Thyroid gland (tissue), 4 donors: ENCODE data around the gene KCNQ4. TPM values are rescaled to one million over a fixed set of nuclear protein-coding genes. Genes with fewer than 3 reads are reported as not detected.

Experiments used
- DNase-seq, 2 donors: peaks; one replicate each; pipeline ENCODE4 v3.0.0-alpha.2; 2019
- H3K27ac ChIP-seq, 3 donors: fragments of 200-600 bp; sonication (generic); 1 replicate in 2 of 3; 2 replicates in 1 of 3; pipeline ENCODE4 v1.5.1; 2016 to 2019; ENCODE audit warnings: mild to moderate bottlenecking in 1 of 3, moderate library complexity in 1 of 3
- H3K27me3 ChIP-seq: fragments of 200-600 bp; sonication (generic); one replicate; pipeline ENCODE4 v1.5.1; 2019
- H3K36me3 ChIP-seq, 2 donors: fragments of 200-600 bp; sonication (generic); one replicate each; pipeline ENCODE4 v1.5.1; 2016 to 2019
- H3K4me1 ChIP-seq, 2 donors: fragments of 200-600 bp; sonication (generic); one replicate each; pipeline ENCODE4 v1.5.1; 2017 to 2019
- H3K4me3 ChIP-seq, 3 donors: fragments of 200-600 bp; sonication (generic); replicated peaks in 1 of 3; 1 replicate in 2 of 3; 2 replicates in 1 of 3; pipeline ENCODE4 v1.5.1; 2016; ENCODE audit warnings: mild to moderate bottlenecking in 1 of 3
- H3K9me3 ChIP-seq: fragments of 200-600 bp; sonication (generic); one replicate; pipeline ENCODE4 v1.5.1; 2017
- POLR2A ChIP-seq, 2 donors: fragments of 450-650 bp; IDR thresholded peaks; one replicate each; pipeline ENCODE4 v1.6.1; 2017; ENCODE audit warnings: antibody characterized with exemption in 2 of 2, mild to moderate bottlenecking in 2 of 2, moderate library complexity in 1 of 2
- WGBS, 2 donors: methylation state at CpG; one replicate each; pipeline ENCODE4 v1.1.5; 2017; 5-methylcytosine and 5-hydroxymethylcytosine counted together
- intact Hi-C: fragments of 100-400 bp; cut with DNase I; formaldehyde crosslinking; loops from one replicate; pipeline ENCODE4 v1.15.1; 2023
- total RNA-seq, 4 donors: library from RNA; depleted of rRNA; stranded (reverse); fragments of >200 nt; gene quantifications; one replicate each; pipeline ENCODE4 v1.2.3, GENCODE V29; 2016
- TF ChIP-seq, protein P1 (sequence below), 6 experiments: fragments of 200-600 bp in 3 of 6; fragments of 450-650 bp in 3 of 6; sonication (generic) in 3 of 6; IDR thresholded peaks; one replicate each; pipeline ENCODE4 v1.5.1; 2016 to 2019; ENCODE audit warnings: antibody characterized with exemption in 6 of 6, mild to moderate bottlenecking in 2 of 6, inconsistent platforms in 1 of 6, moderate library complexity in 1 of 6

KCNQ4 gene
- total RNA-seq, 4 donors from 2014 or later = 0.11 to 1.1 (median 0.40) TPM

DNA sequence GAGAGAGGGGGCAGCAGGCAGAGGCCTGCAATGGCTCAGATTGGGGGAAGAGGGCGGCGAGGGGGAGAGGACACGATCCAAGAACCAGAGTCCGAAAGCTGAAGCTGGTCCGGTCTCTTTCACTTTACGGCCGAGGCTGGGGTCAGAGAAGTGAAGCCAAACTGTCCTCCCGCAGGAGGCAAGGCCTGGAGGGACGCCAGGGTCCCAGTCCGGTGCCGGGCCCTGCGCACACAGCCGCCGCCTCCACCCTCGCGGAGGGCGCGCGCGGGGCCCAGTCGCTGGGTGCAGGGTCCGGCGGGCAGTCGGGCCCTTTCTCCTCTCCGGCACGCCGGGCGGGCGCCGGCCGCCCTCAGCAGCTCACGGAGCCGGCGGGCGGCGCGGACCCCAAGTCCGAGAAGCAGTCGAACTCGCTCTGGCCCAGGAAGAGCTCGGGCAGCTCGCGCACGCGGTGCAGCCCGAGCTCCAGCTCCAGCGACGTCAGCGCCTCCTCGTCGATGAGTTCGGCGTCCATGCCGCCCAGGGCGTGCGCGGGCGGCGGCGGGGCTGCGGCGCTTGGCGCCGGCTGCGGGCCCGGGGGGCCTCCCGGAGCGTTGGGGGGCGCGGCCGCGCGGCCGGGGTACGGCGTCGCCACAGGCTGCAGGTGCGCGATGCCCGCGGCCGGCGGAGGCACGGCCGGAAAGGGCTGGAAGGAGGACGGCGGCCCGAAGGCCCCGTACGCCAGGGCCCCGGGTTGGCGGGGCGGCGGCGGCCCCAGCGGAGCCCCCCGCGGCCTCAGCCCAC, 77.8 kb downstream of the KCNQ4 start:
- Histone ChIP-seq H3K27ac (peak overlapping the region in 2 of 3 donors; percentile 46 to 53), H3K9me3 (no peaks in the 10 kb centered on the region), H3K36me3 (no peaks in the 10 kb centered on the region), H3K27me3 (no peaks in the 10 kb centered on the region), H3K4me3 (peak overlapping the region in 2 of 3 donors; percentile 47 to 61), H3K4me1 (peaks cover 12 to 13% of the 10 kb centered on the region in 2 donors)
- TF ChIP-seq POLR2A (IDR thresholded peaks at IDR 0.05) = no peak
- TF ChIP-seq, protein P1, sequence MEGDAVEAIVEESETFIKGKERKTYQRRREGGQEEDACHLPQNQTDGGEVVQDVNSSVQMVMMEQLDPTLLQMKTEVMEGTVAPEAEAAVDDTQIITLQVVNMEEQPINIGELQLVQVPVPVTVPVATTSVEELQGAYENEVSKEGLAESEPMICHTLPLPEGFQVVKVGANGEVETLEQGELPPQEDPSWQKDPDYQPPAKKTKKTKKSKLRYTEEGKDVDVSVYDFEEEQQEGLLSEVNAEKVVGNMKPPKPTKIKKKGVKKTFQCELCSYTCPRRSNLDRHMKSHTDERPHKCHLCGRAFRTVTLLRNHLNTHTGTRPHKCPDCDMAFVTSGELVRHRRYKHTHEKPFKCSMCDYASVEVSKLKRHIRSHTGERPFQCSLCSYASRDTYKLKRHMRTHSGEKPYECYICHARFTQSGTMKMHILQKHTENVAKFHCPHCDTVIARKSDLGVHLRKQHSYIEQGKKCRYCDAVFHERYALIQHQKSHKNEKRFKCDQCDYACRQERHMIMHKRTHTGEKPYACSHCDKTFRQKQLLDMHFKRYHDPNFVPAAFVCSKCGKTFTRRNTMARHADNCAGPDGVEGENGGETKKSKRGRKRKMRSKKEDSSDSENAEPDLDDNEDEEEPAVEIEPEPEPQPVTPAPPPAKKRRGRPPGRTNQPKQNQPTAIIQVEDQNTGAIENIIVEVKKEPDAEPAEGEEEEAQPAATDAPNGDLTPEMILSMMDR (IDR thresholded peaks at IDR 0.05) = no peak
- intact Hi-C loops = no loop called here
- WGBS, 2 donors = 11 to 40% methylated on average over 2 to 37 of the region's 98 CpGs
- peak; percentile 41 to 57 for DNase-seq

DNA sequence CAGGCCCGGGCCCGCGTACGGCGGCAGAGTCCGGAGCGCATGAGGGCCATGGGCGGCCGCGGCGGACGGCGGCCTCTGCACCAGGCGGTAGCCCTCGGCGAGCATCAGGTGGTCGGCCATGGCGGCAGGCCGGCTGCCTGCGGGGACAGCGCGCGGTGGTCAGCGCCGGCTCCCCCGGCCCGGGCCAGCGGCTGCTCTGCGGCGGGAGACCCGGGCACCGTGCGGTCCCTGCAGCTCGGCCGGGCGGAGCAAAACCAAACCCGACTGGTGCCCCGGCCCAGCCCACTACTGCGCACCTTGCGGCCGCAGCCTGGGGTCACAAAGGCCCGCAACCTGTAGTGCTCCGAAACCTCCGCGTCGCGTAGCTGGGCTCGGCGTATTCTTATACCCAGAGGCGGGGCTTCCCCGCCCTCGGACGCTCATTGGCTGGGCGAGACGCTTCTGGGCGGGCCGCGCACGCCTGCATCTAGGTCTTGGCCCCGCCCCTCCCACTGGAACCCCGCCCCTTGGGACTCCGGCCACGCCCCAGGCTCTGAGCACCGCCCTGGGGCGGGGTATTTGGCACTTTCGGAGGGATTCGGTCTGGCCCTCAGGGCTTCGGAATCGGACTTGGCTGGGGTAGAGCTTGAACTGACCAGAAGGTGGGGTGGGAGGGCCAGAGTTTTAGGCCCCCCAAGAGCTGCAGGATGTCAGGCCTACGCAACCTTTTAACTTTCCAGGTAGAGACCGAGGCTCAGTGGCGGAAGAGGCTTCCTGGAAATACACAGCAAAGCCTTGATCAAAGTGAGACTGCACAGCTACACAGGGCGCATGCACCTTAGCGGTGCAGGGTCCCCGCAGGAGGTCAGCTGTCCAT, 78.6 kb downstream of the KCNQ4 start, which contains the start of gene CITED4:
CITED4 (minus strand) TSS at position 356 of the 856 bp plus-strand sequence; CDS start at position 120, 236 bp downstream.
- TF ChIP-seq, protein P1 (IDR thresholded peaks at IDR 0.05) = peak in 4 of 6 experiments; percentile 21 to 48 (median 32)
- TF ChIP-seq POLR2A (IDR thresholded peaks at IDR 0.05) = peak; percentile 82 to 97
- intact Hi-C loops = no loop called here
- Histone ChIP-seq H3K27me3 (no peaks in the 10 kb centered on the region), H3K4me3 (peak within 1 kb of the TSS in 2 of 3 donors; percentile 47 to 61), H3K27ac (peak within 1 kb of the TSS; percentile 46 to 53 (median 48)), H3K36me3 (no peaks in the 10 kb centered on the region), H3K9me3 (no peaks in the 10 kb centered on the region), H3K4me1 (peaks cover 12 to 13% of the 10 kb centered on the region in 2 donors)
- peak; percentile 94 to 95 for DNase-seq
- 14 to 17% methylated on average over 14 to 17 of the region's 75 CpGs for WGBS, 2 donors

DNA sequence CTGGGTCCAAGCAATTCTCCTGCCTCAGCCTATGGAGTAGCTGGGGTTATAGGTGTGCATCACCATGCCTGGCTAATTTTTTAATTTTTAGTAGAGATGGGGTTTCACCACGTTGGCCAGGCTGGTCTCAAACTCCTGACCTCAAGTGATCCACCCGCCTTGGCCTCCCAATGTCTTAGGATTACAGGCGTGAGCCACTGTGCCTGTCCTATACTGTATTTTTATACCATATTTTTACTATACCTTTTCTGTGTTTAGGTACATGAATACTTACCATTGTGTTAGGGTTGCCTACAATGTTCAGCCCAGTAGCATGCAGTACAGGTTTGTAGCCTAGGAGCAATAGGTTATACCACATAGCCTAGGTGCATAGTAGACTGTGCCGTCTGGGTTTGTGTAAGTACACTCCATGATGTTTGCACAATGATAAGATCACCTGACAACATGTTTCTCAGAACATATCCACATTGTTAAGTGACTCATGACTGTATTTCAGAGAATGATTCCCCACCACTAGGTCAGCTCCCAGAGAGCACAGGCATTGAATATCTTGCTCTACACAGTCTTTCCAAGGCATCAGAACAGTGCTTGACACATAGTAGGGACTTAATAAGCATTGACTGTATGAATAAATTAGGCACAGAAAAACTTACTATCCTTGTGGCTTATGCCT, 84.6 kb downstream of the KCNQ4 start:
- Histone ChIP-seq H3K36me3 (no peaks in the 10 kb centered on the region), H3K27me3 (no peaks in the 10 kb centered on the region), H3K27ac (no peak overlapping the region), H3K4me1 (peaks cover 0 to 3% of the 10 kb centered on the region in 2 donors), H3K4me3 (no peak overlapping the region), H3K9me3 (no peaks in the 10 kb centered on the region)
- 78 to 89% methylated on average over 4 of the region's 4 CpGs for WGBS, 2 donors
- TF ChIP-seq POLR2A (IDR thresholded peaks at IDR 0.05) = no peak
- TF ChIP-seq, protein P1 (IDR thresholded peaks at IDR 0.05) = no peak
- DNase-seq = no peak
- intact Hi-C loops = no loop called here

DNA sequence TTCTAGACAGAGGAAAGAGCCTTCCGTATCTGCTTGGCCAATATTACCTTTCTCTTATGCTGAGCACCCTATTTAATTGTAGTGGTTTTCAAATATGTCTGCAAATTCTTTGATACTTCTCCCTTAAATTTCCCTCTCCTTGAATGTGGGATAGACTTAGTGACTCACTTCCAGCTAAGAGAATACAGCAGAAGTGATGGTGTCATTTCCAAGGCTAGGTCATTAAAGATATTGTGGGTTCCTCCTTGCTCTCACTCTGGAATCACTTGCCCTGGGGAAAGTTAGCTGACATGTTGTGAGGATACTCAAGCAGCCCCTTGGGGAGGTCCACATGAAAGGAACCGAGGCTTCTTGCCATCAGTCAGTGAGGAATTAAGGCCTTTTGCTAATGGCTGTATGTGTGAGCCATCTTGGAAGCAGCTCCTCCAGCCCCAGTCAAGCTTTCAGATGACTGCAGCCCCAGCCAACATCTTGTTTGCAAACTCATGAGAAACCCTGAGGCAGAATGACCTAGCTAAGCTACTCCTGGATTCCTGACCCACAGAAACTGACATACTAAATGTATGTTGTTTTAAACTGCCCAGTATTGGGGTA, 86.6 kb downstream of the KCNQ4 start:
- peaks cover 0 to 3% of the 10 kb centered on the region in 2 donors for H3K4me1 ChIP-seq
- DNase-seq = no peak
- TF ChIP-seq, protein P1 (IDR thresholded peaks at IDR 0.05) = no peak
- TF ChIP-seq POLR2A (IDR thresholded peaks at IDR 0.05) = no peak
- no peaks in the 10 kb centered on the region for H3K36me3 ChIP-seq
- no peak overlapping the region for H3K4me3 ChIP-seq
- no peaks in the 10 kb centered on the region for H3K9me3 ChIP-seq
- H3K27ac ChIP-seq = no peak overlapping the region
- 91 to 92% methylated on average over 2 of the region's 2 CpGs for WGBS, 2 donors
- intact Hi-C loops = no loop called here
- no peaks in the 10 kb centered on the region for H3K27me3 ChIP-seq
